CD4-positive, CD25-positive, alpha-beta regulatory T cell (primary cell): ENCODE measurements around the gene NUFIP1. TPM values are rescaled to one million over a fixed set of nuclear protein-coding genes. Genes with fewer than 3 reads are reported as not detected.

Experiments used
- ATAC-seq, 2 donors: fragments of 150-1000 bp; cut with Tn5 transposase; one replicate each; pipeline ENCODE4 v1.10.0; 2021; ENCODE audit warnings: low read depth in 2 of 2, moderate number of reproducible peaks in 2 of 2, moderate library complexity in 1 of 2
- DNase-seq, 3 donors: peaks; one replicate each; pipeline versions ENCODE4 v3.0.0 to v3.0.0-alpha.2; 2012 to 2022; ENCODE audit warnings: mixed read lengths in 1 of 3
- H3K27ac ChIP-seq: one replicate; pipeline ENCODE4 v1.7.0; 2013; ENCODE audit warnings: mild to moderate bottlenecking, low read length; ENCODE audit not compliant: insufficient read depth, poor library complexity, severe bottlenecking
- H3K27me3 ChIP-seq: one replicate; pipeline ENCODE4 v1.7.0; 2013; ENCODE audit warnings: low read length; ENCODE audit not compliant: control insufficient read depth, insufficient read depth
- H3K36me3 ChIP-seq: one replicate; pipeline ENCODE4 v1.7.0; 2013; ENCODE audit warnings: mild to moderate bottlenecking, low read length, moderate library complexity; ENCODE audit not compliant: control insufficient read depth, insufficient read depth
- H3K4me1 ChIP-seq: 2 replicates; pipeline ENCODE4 v1.7.0; 2013; ENCODE audit warnings: mild to moderate bottlenecking, low read length; ENCODE audit not compliant: insufficient read depth, control insufficient read depth, poor library complexity, severe bottlenecking
- H3K4me3 ChIP-seq: one replicate; pipeline ENCODE4 v1.7.0; 2013; ENCODE audit warnings: low read depth, mild to moderate bottlenecking, low read length, moderate library complexity
- H3K9me3 ChIP-seq, 2 experiments: 1 replicate in 1 of 2; 2 replicates in 1 of 2; pipeline ENCODE4 v1.7.0; 2013; ENCODE audit warnings: low read length in 2 of 2, mild to moderate bottlenecking in 1 of 2, moderate library complexity in 1 of 2; ENCODE audit not compliant: control insufficient read depth in 2 of 2
- H3K27ac Mint-ChIP-seq, 3 donors: one replicate each; pipeline ENCODE4 v1.8.0; 2020 to 2022; ENCODE audit warnings: mild to moderate bottlenecking in 3 of 3, mixed read lengths in 3 of 3, moderate library complexity in 2 of 3
- H3K27me3 Mint-ChIP-seq: one replicate; pipeline ENCODE4 v1.8.0; 2022; ENCODE audit warnings: mild to moderate bottlenecking, mixed read lengths
- H3K36me3 Mint-ChIP-seq: one replicate; pipeline ENCODE4 v1.8.0; 2020; ENCODE audit warnings: mixed read lengths
- H3K4me1 Mint-ChIP-seq, 4 donors: one replicate each; pipeline ENCODE4 v1.8.0; 2020 to 2022; ENCODE audit warnings: mixed read lengths in 4 of 4, mild to moderate bottlenecking in 1 of 4
- H3K4me3 Mint-ChIP-seq, 4 donors: one replicate each; pipeline ENCODE4 v1.8.0; 2020 to 2022; ENCODE audit warnings: mild to moderate bottlenecking in 4 of 4, mixed read lengths in 4 of 4, moderate library complexity in 3 of 4
- H3K9me3 Mint-ChIP-seq, 7 donors: one replicate each; pipeline ENCODE4 v1.8.0; 2020 to 2022; ENCODE audit warnings: mixed read lengths in 7 of 7, mild to moderate bottlenecking in 3 of 7, moderate library complexity in 2 of 7
- polyA plus RNA-seq, 4 donors: library from polyadenylated mRNA; unstranded; fragments of 300-500 nt; fragmentation: Illumina TruSeq; gene quantifications; one replicate each; pipeline ENCODE4 v1.2.3, GENCODE V29; 2021
- total RNA-seq: library from RNA; stranded (reverse); gene quantifications from one replicate; pipeline ENCODE4 v1.2.3, GENCODE V29; 2022

NUFIP1 gene
- total and polyA plus RNA-seq, 5 donors from 2014 or later, result 4.0 to 4.8 (median 4.1) TPM

DNA sequence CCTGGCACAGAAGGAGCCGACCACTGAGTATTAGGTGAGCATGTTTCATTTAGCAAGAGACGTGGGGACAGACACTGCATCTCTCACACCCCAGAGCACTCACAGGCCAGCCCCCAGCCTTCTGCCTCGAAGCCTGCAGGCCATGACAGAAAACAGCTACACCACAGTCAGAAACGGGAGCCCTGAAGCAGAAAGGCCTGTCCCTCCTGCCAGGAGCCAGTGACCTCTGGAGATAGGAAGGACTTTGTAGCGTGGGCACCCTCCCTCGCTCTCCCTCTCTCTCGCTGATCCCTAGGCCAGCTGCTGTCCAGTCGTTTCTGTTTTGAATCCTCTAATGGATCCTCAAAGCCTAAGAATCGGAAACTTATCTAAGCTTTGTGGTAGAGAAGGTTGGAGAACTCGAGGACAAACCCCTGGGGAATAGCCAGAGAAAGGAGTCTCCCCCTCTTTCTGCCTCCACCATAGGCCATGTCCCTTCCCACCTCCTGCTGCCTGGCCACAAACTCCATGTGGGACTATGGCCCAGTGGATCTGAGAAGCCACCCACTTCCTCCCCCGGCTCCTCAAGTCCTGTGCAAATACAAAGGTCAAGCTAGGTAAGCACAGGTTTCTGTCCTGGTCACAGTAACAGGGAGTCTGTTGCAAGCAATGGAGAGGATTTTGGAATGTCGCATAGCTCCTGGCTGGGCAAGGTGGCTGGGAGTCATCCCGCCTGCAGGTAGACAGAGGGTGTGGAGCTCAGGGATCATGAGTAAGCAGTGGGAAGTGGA is 95.1 kb downstream of the NUFIP1 start:
- Histone ChIP-seq H3K4me1 (no peaks in the 10 kb centered on the region), H3K27me3 (no peaks in the 10 kb centered on the region), H3K27ac (no peak overlapping the region), H3K4me3 (no peak overlapping the region), H3K9me3 (no peaks in the 10 kb centered on the region), H3K36me3 (no peaks in the 10 kb centered on the region)
- ATAC-seq, result no peak
- no peaks in the 10 kb centered on the region for H3K36me3 Mint-ChIP-seq
- H3K27me3 Mint-ChIP-seq, result no peaks in the 10 kb centered on the region
- no peak for DNase-seq
- H3K27ac Mint-ChIP-seq, result no peak overlapping the region
- no peak overlapping the region for H3K4me3 Mint-ChIP-seq
- H3K4me1 Mint-ChIP-seq, result no peaks in the 10 kb centered on the region
- H3K9me3 Mint-ChIP-seq, result peaks cover 0 to 2% (median 0%) of the 10 kb centered on the region in 7 donors

Other genes starting within 250 kb of the NUFIP1 start
- gene GPALPP1, start 67 bp upstream of the NUFIP1 start, total RNA-seq, result 31.1 TPM
- gene GPALPP1, start 67 bp upstream of the NUFIP1 start, polyA plus RNA-seq, result 10 to 100 TPM; 18.1 to 20.4 (median 18.8) TPM
- 16.1 TPM for gene GTF2F2, start 131.0 kb upstream of the NUFIP1 start, total RNA-seq
- 1 to 10 TPM; 7.0 to 9.9 (median 8.8) TPM for gene GTF2F2, start 131.0 kb upstream of the NUFIP1 start, polyA plus RNA-seq
- gene KCTD4, start 211.6 kb upstream of the NUFIP1 start, total RNA-seq, result not detected
- under 1 TPM in 1 of 4 donors, not detected in 3; 0.20 TPM for gene KCTD4, start 211.6 kb upstream of the NUFIP1 start, polyA plus RNA-seq